Measurements from ENCODE around the gene GSG1.
A peak's percentile ranks its signal among the peaks of the same experiment; 100 is the strongest.
"Not testable (repeated sequence)": the region's sequence is repeated elsewhere in the genome, so short reads cannot be mapped to it uniquely, and the experiment has no call there.

Gene GSG1

DNA sequence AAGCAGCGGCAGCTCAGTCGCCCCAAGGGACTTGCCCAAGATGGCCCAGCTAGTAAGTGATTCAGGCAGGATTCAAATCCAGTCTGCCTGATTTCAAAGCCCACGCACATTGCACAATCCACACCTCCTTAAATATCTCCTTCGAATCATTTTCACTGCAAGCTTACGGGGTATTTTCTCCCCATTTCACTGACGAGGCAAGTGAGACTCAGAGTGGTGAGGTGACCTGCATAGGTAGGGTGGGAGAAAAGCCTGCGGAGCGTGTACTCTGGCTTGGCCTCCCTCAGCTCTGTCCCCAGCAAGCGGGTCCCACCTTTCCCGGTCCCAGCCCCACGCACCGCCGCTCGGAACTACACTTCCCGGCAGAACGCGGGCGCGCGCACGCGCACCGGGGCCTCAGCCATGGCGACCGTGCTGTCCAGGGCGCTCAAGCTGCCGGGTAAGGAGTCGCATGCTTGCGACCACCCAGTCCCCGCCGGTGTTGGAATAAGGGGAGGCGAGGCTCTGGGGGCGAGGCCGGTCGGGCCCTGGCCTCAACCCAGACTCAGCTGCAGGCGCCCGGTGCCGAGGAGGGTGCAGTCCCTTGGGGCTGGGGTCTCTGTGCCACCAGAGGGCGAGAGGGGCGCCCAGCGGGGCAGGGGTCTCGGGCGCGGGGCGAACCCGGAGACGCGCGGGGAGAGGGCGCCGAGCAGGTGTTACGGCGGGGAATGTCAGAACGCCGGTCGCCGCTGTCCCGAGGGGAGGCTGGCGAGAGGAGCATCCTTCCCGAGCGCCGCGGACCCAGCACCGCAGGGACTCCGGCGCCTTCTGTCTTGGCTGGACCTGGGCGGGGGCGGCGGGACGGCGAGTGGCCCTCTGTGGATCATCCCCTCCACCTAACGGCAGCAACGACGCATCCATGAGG, 59.2 kb downstream of the GSG1 start, which contains the start of gene FAM234B:
FAM234B (plus strand) TSS at position 380 of the 904 bp plus-strand sequence; CDS start at position 403, 23 bp downstream.
- DNase-seq: peak; percentile 80 to 87
- peak; percentile 27 for TF ChIP-seq POLR2A (IDR thresholded peaks at IDR 0.05; ENCODE audit: low read length)
- TF ChIP-seq GATA1 (IDR thresholded peaks at IDR 0.05; ENCODE audit: low read depth, low read length): no peak

DNA sequence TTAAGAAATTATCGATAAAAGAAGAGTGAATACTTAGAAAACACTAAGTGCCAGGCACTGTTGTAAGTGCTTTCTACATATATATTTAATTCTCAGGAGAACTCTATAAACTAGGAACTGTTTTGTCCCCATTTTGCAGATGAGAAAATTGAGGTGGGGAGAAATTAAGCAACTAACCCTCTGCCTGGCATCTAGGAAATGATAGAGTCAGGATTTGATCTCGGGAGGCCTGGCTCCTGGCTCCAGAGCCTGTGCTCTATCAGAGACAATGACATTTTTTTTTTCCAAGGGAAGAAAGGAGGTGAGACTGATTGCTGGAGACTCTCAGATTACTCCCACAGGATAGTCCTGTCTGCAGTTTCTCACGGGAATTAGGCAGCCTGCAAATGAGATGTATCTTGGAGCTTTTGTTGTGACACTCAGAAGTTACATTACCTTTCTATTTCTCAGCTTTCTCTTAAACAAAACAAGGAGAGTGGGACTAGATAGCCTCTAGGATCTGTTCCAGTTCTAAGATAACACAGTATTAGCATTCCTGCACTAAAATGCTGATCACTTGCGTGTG, 60.7 kb downstream of the GSG1 start:
- TF ChIP-seq GATA1 (IDR thresholded peaks at IDR 0.05; ENCODE audit: low read depth, low read length) (no peak), POLR2A (IDR thresholded peaks at IDR 0.05; ENCODE audit: low read length) (no peak)

DNA sequence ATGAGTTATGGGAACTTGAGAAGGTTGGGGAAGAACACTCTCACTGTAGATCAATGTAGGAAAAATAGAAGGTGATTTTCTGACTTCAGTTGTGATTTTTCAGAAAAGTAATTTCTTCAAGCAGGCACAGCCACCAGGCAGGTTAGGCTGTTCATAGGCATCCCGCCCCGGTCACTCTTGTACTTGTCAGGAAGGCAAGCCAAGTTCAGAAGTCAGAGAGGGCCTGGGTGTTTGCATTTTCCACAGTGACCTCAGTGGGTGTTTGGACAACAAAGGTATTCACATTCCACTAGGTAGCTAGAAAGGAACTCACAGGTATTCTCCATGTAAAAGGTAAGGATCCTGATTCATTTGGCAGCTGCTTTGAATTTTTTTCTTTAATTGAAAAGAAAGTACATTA, 62.2 kb downstream of the GSG1 start:
- no peak for TF ChIP-seq GATA1 (IDR thresholded peaks at IDR 0.05; ENCODE audit: low read depth, low read length)
- TF ChIP-seq POLR2A (IDR thresholded peaks at IDR 0.05; ENCODE audit: low read length): no peak
- no peak for DNase-seq

More for the DNA sequence above, 60.7 kb downstream of the GSG1 start:
- no peak for DNase-seq

DNA sequence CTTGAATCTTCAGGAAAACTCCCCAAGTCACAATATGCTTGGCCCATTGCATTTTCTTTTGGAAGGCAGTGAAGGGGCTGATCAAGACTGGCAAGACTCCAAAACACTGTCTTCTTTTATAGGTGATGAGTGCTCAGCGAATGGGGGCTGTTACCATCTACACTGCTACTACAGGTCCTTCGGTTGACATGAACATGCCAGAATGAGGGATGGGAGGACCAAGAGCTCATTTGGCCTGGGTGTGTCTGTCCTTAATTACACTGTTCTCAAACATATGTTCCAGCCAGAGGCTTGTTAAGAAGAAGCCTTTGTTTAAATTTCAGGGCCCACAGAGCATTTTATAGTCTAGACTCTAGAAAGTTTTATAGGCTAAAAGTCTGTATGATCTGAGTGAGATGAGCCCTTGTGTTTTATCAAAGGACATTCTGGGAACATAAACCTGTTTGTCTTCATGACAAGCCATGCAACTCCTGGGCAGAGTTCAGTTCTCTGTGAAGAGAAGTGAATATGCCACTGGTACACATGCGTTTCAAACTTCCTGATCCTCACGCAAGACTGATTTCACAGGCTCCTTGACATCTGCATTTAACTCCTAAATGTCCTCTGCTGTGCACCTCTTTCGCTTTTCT, 64.0 kb downstream of the GSG1 start:
- TF ChIP-seq GATA1 (IDR thresholded peaks at IDR 0.05; ENCODE audit: low read depth, low read length) (no peak), POLR2A (IDR thresholded peaks at IDR 0.05; ENCODE audit: low read length) (no peak)
- no peak for DNase-seq

- DNase-seq: no peak
- TF ChIP-seq GATA1 (IDR thresholded peaks at IDR 0.05; ENCODE audit: low read depth, low read length) (no peak), POLR2A (IDR thresholded peaks at IDR 0.05; ENCODE audit: low read length) (no peak)
Observed at GRCh38 chr12:13038491-13039161, 64.8 kb downstream of the GSG1 start.

DNA sequence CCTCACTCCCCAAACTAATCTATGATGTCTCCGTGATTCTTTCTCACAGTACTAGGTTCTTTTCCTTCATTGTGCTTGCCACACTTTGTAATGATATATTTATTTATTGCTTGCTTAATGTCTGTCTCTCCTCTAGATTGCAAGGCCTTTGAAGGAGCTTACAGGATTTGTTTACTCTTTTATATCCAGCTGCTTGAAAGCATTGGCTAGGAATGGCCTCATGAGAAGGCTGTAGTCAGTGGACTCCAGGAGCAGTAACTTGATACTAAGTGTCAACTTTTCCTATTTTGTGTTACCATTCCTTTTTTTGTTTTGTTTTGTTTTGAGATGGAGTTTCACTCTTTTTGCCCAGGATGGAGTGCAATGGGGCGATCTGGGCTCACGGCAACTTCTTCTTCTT, 66.6 kb downstream of the GSG1 start:
- TF ChIP-seq POLR2A (IDR thresholded peaks at IDR 0.05; ENCODE audit: low read length) (no peak), GATA1 (IDR thresholded peaks at IDR 0.05; ENCODE audit: low read depth, low read length) (no peak)

DNA sequence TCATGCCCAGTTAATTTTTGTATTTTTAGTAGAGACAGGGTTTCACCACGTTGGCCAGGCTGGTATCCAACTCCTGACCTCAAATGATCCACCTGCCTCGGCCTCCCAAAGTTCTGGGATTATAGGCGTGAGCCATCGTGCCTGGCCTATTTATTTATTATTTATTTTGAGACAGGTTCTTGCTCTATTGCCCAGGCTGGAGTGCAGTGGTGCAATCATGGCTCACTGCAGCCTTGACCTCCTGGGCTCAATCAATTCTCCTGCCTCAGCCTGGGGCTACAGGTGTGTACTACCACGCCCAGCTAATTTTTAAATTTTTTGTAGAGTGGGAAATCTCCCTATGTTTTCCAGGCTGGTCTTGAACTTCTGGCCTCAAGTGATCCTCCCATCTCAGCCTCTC, 68.1 kb downstream of the GSG1 start:
- DNase-seq: not testable (repeated sequence)

More for the DNA sequence above, 66.6 kb downstream of the GSG1 start:
- DNase-seq: no peak
